Stimulated activated CD4-positive, alpha-beta T cell treated with anti-CD3 and anti-CD28 coated beads, Interleukin-1b, Interleukin-23, amount 100 ng/mL, for 24 hours (primary cell): ENCODE data around the gene MRTFA.
"Not testable (repeated sequence)": the region's sequence is repeated elsewhere in the genome, so short reads cannot be mapped to it uniquely, and the experiment has no call there.

Experiments
- DNase-seq, 4 experiments: peaks; one replicate each; pipeline ENCODE4 v3.0.0-alpha.2; 2020; ENCODE audit warnings: low read depth in 4 of 4, low spot score in 1 of 4

The MRTFA gene

DNA sequence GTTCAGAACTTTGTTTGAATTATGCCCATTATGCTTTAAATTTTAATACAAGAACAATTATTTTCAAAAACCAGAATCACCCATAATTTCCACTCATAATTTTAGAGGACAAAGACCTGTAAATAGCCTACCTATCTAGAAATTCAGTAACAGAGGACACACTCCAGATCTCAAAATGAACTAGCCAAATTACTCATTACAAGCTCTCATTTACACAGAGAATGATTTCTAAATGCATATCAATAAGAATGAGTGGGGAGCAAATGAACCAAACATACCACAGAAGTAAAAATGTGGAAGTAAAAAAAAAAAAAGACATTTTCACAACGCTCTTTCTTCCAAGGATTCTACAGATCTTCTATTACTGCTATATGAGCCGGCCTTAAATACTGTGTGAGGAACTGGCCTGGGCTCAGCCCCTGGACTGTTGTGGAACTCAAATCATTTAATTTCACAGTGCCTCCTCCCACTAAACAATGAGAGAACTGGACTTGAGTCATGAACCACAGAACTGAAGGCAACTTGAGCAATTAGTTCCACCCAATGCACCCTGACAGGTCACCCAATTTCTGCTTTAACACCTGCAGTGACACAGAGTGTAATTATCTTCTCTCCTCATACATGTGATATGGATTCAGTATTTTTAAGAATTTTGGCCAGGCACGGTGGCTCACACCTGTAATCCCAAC lies 8.0 kb downstream of the MRTFA start:
- DNase-seq = no peak

DNA sequence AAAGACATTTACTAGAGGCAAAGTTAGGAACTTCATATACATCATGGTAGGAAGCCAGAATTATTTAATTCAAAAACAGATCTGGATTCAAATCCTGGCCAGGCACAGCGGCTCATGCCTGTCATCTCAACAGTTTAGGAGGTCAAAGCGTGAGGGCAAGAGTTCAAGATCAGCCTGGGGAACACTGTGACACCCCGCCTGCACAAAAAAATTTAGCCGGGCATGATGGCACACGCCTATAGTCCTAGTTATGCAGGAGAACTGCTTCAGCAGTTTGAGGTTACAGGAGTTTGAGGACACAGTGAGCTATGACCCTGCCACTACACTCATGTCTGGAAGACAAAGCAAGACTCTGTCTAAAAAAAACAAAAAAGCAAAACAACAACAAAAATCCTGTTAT lies 8.9 kb downstream of the MRTFA start:
- no peak for DNase-seq

DNA sequence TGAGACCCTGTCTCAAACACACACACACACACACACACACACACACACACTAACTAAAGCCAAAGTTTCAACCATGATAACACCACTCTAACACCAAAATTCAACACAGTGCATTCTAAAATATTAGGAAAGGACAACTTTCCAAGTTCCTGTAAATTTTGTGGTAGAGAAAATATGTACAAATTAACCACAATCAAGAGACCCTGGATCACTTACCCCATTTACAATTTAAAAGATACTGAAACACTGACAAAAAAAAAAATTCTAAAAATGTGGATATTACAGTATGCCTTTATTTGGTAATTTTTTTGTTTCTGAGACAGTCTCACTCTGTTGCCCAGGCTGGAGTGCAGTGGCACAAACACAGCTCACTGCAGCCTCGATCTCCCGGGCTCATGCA lies 9.7 kb downstream of the MRTFA start:
- DNase-seq = no peak

DNA sequence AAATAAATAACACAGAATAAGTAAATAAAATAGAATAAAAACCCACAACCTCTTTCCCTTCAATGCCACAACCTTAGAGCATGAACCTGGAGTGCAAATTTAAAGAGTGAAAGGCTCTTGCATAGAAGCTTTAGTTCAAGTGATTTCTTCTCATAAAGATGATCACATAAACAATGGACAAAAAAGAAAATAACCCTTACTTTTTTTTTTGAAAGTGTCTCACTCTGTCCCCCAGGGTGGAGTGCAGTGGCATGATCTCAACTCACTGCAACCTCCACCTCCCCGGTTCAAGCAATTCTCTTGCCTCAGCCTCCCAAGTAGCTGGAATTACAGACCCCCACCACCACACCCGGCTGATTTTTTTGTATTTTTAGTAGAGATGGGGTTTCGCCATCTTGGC lies 10.7 kb downstream of the MRTFA start:
- not testable (repeated sequence) for DNase-seq

DNA sequence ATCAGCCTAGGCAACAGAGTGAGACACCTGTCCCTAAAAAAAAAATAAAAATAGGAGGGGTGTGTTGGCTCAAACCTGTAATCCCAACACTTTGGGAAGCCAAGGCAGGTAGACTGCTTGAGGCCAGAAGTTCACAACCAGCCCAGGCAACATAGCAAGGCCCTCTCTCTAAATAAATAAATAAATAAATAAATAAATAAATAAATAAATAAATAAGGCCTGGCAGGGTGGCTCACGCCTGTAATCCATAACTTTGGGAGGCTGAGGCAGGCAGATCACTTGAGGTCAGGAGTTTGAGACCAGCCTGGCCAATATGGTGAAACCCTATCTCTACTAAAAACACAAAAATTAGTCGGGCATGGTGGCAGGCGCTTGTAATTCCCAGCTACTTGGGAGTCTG lies 11.2 kb downstream of the MRTFA start:
- DNase-seq = not testable (repeated sequence)

DNA sequence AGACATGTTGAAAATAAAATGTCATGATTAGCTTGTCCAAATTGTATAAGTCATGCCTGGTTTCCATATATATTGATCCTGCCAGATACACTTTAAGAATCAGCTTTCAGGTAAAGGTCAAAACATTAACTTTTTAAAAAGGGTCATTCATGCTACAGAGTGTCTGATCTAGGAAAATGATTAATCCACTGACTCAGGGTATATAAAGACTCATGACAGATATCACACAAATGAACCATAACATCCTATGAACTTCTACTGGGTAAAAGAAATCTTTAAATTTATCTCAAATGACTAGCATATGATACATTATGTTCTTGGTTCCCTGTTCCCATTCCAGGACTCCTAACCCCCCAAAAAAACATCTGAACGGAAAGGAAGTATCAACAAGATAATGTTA lies 11.7 kb downstream of the MRTFA start:
- DNase-seq = no peak

DNA sequence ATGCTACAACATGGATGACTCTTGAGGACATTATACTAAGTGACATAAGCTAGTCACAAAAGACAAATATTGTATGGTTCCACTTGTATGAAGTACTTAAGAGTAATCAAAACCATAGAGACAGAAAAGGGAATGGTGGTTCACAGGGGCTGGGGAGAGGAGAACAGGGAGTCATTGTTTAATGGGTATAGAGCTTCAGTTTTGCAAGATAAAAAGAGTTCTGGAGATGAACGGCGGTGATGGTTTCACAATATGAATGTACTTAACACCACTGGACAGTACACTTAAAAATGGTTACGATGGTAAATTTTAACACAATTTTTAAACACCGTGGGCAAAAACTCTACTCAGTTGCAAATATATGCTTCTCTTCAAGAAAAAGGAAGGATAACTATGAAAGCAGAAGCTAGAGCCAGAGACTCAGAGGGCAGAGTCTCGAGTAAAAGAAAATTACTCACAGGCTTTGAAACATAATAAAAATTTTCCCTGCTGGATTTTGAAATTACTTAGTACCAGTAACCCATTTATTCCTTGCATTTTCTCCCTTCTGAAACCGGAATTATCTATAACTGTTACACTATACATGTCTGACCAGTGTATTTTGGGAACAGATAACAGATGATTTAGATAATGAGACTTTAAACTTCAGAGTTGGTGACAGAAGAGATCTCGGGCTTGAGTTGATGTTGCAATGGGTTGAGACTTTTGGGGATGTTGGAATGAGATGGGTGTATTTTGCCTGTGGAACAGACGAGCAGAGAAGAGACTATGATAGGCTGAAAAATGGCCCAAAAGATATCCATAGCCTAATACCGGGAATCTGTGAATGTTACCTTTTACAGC lies 15.0 kb downstream of the MRTFA start:
- DNase-seq = no peak

DNA sequence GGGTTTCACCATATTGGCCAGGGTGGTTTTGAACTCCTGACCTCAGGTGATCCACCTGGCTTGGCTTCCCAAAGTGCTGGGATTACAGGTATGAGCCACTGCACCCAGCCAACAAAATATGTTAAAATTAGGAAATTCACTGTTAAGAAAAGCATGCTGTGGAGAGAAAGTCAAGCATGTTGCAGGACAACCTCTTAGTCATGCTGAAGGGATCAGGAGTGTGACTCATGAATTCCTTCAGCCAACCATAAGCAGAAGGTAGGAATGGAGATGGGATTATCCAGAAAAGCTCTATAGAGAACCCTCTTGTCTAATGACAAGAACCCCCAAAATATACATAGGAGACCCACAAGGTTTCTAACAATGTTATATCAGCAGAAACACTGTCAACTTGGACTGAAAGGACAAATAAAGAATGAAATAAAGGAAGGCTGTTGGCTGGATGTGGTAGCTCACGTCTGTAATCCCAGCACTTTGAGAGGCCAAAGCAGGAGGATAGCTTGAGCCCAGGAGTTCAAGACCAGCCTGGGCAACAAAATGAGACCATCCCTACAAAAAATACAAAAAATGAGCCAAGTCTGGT lies 16.0 kb downstream of the MRTFA start:
- no peak for DNase-seq

DNA sequence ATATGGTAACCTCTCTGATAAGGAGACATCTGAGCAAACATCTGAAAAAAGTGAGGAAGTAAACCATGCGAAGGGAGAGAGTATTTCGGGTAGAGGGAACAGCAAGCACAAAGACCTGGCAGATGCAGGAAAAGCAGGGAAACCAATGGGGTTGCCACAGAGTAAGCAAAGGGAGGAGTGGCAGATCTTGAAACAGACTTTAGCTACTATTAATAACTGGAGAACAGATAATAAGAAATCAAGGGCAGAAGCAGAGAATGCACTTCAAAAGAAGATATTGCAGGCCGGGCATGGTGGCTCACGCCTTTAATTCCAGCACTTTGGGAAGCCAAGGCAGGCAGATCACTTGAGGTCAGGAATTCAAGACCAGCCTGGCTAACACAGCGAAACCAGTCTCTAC lies 18.1 kb downstream of the MRTFA start:
- no peak for DNase-seq

DNA sequence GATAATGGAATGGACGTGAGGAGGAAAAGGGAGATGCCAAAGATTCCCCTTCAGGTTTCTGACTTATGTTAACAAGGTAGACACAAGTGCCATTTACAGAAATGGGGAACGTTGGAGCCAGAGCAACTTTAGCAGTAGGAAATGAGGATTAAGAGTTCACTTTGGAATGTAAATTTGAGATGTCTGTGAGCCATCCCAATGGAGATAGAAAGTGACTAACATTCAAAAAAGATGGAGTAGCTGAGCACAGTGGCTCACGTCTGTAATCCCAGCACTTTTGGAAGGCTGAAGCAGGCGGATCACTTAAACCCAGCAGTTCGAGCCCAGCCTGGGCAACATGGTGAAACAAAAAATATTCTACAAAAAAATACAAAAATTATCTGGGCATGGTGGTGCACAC lies 19.9 kb downstream of the MRTFA start:
- DNase-seq = no peak

DNA sequence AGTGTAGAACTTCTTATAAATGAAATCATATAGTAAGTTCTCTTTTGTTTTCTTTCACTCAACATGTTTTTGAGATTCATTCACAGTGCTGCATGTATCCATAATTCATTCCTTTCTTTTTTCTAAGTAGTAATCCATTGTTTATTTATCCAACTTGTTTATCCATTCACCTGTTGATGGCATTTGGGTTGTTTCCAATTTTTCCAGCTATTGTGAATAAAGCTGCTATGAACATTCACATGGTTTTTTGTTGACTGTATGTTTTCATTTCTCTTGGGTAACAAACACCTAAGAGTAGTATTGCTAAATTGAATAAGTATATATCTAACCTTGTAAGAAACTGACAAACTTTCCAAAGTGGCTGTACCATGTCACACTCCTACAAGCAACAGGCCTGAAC lies 23.5 kb downstream of the MRTFA start:
- no peak for DNase-seq

DNA sequence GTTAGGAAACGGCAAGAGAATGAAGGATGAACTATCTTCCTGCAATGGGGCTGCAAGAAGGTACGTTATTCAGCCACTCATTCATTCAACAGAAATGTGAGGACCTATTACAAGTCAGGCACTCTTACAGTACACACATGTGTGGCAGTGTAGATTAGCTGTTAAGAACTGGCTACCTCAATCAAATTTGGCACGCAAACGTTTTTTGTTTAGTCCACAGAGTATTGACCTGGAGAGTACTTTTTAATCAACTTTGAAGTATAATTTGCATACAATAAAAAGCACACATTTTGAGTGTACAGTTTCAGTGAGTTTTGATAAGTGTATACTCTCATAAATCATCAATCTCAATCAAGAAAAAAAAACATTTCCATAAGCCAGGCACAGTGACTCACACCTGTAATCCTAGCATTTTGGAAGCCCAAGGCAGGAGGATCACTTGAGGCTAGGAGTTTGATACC lies 24.2 kb downstream of the MRTFA start:
- DNase-seq = no peak

DNA sequence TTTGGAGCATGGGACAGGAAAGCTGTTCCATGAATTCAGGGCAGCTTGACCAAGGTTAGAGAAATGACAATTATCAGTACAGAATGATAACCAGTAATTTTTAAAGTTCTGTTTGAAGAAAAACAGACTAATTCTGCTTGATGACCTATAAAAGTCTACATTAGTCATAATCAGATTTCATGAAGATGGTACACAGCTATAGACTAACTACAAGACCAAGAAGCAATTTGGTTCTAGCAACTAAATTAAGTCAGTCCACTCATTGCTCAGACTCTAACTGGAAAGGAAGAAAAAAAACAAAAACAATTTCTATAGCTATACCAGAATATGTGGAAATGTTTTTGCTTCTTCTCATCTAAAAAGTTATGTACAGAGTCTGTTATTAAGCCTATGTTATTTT lies 24.9 kb downstream of the MRTFA start:
- no peak for DNase-seq

DNA sequence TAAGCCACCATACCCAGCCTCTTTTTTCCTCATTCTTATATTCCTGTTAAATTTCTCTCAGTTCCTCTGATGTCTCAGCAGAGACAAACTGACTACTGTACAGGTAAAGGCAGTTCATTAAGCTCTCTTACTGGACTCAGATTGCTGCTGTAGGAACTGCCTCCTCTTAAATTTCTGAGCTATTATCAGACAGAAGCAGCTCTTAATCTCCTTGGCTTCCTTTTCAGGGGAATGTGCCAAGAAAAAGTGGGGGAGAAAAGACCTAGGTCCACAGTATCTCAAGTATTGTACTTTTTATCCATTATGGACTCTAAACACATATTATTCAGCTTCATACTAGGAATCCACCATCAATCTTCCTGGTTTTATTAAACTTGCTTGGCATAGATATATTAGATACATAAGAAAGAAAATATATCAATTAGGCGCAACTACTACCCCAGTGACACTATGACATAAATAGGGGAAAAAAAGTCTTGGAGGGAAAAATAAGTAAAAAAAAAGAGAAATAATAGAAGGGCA lies 26.1 kb downstream of the MRTFA start:
- no peak for DNase-seq

DNA sequence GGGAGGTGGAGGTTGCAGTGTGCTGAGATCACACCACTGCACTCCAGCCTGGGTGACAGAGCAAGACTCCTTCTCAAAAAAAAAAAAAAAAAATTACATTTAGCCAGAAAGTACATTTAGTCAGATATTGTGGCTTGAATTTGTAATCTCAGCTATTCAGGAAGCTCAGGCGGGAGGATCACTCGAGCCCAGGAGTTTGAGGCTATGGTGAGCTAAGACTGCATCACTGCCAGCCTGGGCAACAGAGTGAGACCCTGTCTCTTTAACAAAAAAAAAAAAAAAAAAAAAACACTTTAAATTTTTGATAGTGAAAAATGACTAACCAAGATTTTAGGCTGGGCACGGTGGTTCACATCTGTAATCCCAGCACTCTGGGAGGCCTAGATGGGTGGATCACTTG lies 27.3 kb downstream of the MRTFA start:
- no peak for DNase-seq

DNA sequence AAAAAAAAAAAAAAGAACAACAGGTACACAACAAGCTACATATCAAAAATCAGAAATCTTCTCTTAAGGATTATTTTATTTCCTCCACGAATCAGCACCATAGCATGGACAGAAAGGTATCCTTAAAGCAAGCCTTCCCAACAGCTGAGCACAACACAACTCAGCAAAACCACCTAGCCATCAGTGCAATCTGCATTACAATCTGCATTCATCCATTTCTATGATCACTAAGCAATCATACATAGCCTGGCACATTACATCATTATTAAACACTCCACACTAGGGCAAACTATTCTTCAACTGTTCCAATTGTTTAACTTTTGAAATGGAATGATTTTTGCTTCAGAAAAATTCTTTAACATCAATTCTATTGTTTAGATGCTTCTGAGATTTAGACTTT lies 29.0 kb downstream of the MRTFA start:
- no peak for DNase-seq

DNA sequence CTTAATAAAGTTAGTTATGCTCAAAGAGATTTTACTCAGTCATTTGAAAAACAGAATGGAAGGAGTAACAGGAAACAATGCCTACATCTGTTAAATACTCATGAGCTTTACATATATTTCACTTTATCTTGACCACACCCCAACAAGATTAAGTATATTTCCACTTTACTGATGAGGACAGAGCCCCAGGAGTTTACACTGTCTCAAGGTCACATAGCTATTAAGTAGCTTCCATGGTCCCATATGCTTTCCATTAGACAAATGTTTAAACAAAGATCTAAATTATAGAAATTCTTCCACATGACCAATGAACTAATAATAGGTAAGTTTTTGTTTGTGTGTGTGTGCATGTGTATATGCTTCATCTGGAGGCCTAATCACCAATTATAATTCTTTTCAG lies 30.2 kb downstream of the MRTFA start:
- DNase-seq = no peak

DNA sequence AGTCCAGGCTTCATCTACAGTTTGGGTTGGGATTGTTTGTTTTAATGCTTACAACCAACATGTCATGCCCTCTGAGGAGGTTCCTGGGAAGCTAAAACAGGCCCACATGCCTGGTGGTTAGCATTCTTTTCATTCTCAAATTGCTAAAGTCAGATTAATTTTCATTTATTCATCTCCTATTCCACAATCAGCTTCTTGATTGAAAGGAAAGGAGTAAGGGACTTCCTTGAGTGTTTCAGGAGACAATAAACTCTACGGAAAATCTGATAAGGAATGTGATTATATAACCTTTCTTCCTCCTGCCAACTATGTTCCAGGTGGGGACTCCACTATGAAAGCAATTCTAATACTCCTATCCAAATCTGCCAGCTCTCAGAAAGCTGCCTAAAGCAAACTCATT lies 30.8 kb downstream of the MRTFA start:
- DNase-seq = no peak

DNA sequence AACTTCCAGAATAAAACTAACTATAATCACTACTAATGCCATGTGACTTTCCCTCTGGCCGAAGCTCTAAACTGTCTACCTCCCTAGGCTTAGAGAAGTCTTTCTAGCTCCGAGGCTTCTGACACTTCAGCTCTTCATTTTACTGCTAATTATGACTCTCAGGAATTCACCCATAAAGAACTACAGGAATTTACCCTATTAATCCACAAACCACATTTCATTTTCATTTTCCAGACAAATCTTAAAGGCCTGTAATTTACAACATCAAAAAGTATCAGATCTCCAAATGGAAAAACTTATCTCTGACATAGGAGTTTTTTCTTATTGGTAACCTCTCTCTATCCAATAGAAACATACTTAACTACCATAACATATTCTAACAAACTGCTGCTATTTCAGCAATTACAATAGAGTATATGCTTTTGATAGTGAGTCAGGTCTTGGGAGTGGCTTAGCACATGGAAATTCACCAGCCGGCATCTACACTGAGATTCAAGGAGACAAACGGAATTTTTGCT lies 33.4 kb downstream of the MRTFA start:
- DNase-seq = no peak

DNA sequence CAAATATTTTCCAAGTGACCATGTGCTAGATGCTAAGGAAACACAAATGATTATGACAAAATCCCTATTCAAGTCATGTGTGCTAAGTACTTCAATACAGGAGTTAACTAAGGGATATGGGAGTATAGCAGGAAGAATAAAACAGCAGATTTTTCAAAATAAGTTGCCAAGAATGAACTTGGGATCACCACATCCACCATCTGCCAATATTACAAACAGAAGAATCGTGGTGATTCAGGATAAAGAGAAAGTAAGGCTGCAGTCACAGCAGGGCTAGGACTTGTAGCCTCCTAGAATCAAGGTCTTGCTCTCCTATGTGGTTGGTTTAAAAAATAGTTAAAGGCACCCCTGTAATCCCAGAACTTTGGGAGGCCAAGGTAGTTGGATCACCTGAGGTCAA lies 34.3 kb downstream of the MRTFA start:
- DNase-seq = no peak

DNA sequence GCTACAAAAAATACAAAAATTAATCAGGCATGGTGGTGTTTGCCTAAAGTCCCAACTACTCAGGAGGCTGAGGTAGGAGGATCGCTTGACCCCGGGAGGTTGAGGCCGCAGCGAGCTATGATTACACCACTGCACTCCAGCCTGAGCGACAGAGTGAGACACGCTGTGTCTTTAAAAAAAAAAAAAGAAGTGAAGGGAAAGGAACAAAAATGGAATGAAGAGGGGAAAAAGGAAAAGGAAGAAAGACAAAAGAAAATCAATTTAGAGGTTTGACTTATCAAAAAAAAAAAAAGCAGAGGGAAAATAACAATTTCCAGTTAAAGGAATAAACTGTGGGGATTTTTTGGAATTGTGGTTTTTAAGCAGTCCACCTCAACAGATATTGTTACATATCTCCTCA lies 36.8 kb downstream of the MRTFA start:
- DNase-seq = no peak

DNA sequence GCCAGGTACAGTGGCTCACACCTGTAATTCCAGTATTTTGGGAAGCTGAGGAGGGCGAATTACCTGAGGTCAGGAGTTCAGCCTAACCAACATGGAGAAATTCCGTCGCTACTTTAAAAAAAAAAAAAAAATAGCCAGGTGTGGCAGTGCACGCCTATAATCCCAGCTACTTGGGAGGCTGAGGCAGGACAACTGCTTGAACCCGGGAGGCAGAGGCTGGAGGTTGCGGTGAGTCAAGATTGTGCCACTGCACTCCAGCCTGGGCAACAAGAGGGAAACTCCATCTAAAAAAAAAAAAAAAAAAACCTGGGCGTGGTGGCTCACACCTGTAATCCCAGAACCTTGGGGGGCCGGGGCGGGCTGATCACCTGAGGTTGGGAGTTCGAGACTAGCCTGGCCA lies 37.8 kb downstream of the MRTFA start:
- not testable (repeated sequence) for DNase-seq
